ENCODE results near the gene CCDC88C.

The CCDC88C gene

GRCh38 chr14:91277546-91278382 is 139.9 kb downstream of the CCDC88C start:
- Histone ChIP-seq H3K9me3 (ENCODE audit: insufficient read depth, low read length, severe bottlenecking) (no peaks in the 10 kb centered on the region), H3K4me3 (ENCODE audit: low read depth in 1 of 2, low read length in 2 of 2) (no peak overlapping the region), H3K9ac (ENCODE audit: low read depth, low read length) (no peak overlapping the region), H4K20me1 (ENCODE audit: insufficient read depth, low read length) (no peaks in the 10 kb centered on the region), H2AFZ (ENCODE audit: low read depth, low read length) (no peak overlapping the region), H3K27me3 (ENCODE audit: insufficient read depth, low read length, poor library complexity) (no peaks in the 10 kb centered on the region), H3K27ac (ENCODE audit: low read length) (no peak overlapping the region), H3K79me2 (ENCODE audit: insufficient read depth, low read length) (no peaks in the 10 kb centered on the region), H3K36me3 (ENCODE audit: insufficient read depth, low read length) (peaks cover 95% of the 10 kb centered on the region), H3K4me1 (ENCODE audit: insufficient read depth, low read length) (peaks cover 4% of the 10 kb centered on the region), H3K4me2 (ENCODE audit: insufficient read depth, low read length) (no peak overlapping the region)
- TF ChIP-seq EZH2 (IDR thresholded peaks at IDR 0.05; ENCODE audit: borderline replicate concordance, low read depth, low read length, severe bottlenecking) (no peak), CTCF (IDR thresholded peaks at IDR 0.05; ENCODE audit: borderline replicate concordance, extremely low read depth, low read length, poor library complexity, severe bottlenecking) (no peak)
- no peak for DNase-seq
- no peak for ATAC-seq (ENCODE audit: insufficient read depth, low read depth)

- TF ChIP-seq CTCF (IDR thresholded peaks at IDR 0.05; ENCODE audit: borderline replicate concordance, extremely low read depth, low read length, poor library complexity, severe bottlenecking) = no peak
- TF ChIP-seq EZH2 (IDR thresholded peaks at IDR 0.05; ENCODE audit: borderline replicate concordance, low read depth, low read length, severe bottlenecking) = no peak
- no peaks in the 10 kb centered on the region for H4K20me1 ChIP-seq (ENCODE audit: insufficient read depth, low read length)
- peaks cover 85% of the 10 kb centered on the region for H3K36me3 ChIP-seq (ENCODE audit: insufficient read depth, low read length)
Observed at GRCh38 chr14:91274796-91275195, 142.8 kb downstream of the CCDC88C start.

GRCh38 chr14:91273885-91274273 is 143.7 kb downstream of the CCDC88C start:
- Histone ChIP-seq H3K36me3 (ENCODE audit: insufficient read depth, low read length) (peaks cover 76% of the 10 kb centered on the region), H4K20me1 (ENCODE audit: insufficient read depth, low read length) (no peaks in the 10 kb centered on the region), H3K9ac (ENCODE audit: low read depth, low read length) (no peak overlapping the region), H3K4me3 (ENCODE audit: low read depth in 1 of 2, low read length in 2 of 2) (no peak overlapping the region), H3K4me1 (ENCODE audit: insufficient read depth, low read length) (no peaks in the 10 kb centered on the region), H3K27me3 (ENCODE audit: insufficient read depth, low read length, poor library complexity) (no peaks in the 10 kb centered on the region), H3K4me2 (ENCODE audit: insufficient read depth, low read length) (no peak overlapping the region), H2AFZ (ENCODE audit: low read depth, low read length) (no peak overlapping the region), H3K27ac (ENCODE audit: low read length) (no peak overlapping the region), H3K79me2 (ENCODE audit: insufficient read depth, low read length) (no peaks in the 10 kb centered on the region), H3K9me3 (ENCODE audit: insufficient read depth, low read length, severe bottlenecking) (no peaks in the 10 kb centered on the region)
- no peak for TF ChIP-seq EZH2 (IDR thresholded peaks at IDR 0.05; ENCODE audit: borderline replicate concordance, low read depth, low read length, severe bottlenecking)
- TF ChIP-seq CTCF (IDR thresholded peaks at IDR 0.05; ENCODE audit: borderline replicate concordance, extremely low read depth, low read length, poor library complexity, severe bottlenecking) = no peak
- no peak for ATAC-seq (ENCODE audit: insufficient read depth, low read depth)
- DNase-seq = no peak

More at GRCh38 chr14:91274796-91275195, 142.8 kb downstream of the CCDC88C start:
- Histone ChIP-seq H3K4me3 (ENCODE audit: low read depth in 1 of 2, low read length in 2 of 2) (no peak overlapping the region), H3K9me3 (ENCODE audit: insufficient read depth, low read length, severe bottlenecking) (no peaks in the 10 kb centered on the region), H3K4me2 (ENCODE audit: insufficient read depth, low read length) (no peak overlapping the region), H3K79me2 (ENCODE audit: insufficient read depth, low read length) (no peaks in the 10 kb centered on the region), H3K27me3 (ENCODE audit: insufficient read depth, low read length, poor library complexity) (no peaks in the 10 kb centered on the region), H3K27ac (ENCODE audit: low read length) (no peak overlapping the region), H2AFZ (ENCODE audit: low read depth, low read length) (no peak overlapping the region), H3K9ac (ENCODE audit: low read depth, low read length) (no peak overlapping the region), H3K4me1 (ENCODE audit: insufficient read depth, low read length) (no peaks in the 10 kb centered on the region)
- DNase-seq (no peak), ATAC-seq (ENCODE audit: insufficient read depth, low read depth) (no peak)

Data from DND-41 (cell line).